Stimulated activated CD8-positive, alpha-beta memory T cell treated with anti-CD3 and anti-CD28 coated beads, Interleukin-7, amount 100 ng/mL, for 24 hours (primary cell): ENCODE results near the gene FAM120A.

Source experiments
- DNase-seq: peaks from one replicate; pipeline ENCODE4 v3.0.0-alpha.2; 2020; ENCODE audit warnings: low read depth

Gene FAM120A

DNA sequence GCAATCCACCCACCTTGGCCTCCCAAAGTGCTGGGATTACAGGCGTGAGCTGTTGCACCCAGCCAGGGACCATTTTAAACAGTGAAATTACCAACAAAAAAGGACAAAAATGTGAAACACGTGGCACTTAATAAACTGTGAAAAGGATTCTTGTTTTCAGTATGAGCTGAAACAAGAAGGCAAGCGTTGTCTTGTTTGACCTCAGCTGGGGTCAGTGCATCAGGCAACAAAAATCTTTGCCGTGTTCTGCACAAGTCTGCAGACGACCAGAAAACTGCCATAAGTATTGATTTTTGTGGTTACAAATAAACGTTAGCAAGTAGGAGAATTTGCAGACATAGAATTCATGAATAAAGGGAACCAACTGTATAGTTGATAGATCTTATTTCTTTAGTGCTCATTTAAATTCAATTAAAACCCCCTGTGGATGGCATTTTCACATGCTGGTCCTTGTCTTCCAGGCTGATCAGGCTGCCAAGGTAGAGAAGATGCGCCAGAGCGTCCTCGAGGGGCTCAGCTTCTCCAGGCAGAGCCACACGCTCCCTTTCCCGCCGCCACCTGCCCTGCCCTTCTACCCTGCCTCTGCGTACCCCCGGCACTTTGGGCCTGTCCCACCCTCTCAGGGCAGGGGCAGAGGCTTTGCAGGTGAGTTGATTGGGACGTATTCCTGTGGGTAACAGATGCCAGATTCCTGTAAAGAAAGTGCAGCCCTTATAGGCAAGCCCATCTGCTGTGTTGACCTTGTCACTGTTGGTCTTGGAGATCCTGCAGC is 106.1 kb downstream of the FAM120A start:
- no peak for DNase-seq

DNA sequence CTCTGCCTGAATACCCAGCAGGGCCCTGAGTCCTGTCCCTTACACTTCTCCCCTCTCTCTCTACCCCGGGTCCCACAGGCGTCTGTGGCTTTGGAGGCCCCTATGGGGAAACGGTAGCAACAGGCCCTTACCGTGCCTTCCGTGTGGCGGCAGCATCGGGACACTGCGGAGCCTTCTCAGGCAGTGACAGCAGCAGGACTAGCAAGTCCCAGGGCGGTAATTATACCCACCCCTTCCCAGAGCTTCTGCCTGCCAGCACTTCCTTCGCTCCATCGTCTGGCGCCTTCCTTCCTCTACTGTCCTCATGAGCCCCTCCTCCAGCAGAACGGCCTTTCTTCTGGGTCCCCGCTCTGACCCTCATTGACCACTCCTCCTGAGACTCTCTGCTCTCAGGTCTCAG is 107.0 kb downstream of the FAM120A start:
- no peak for DNase-seq

GRCh38 chr9:93560991-93561390 is 109.5 kb downstream of the FAM120A start:
- DNase-seq = no peak

GRCh38 chr9:93562157-93562556 is 110.7 kb downstream of the FAM120A start:
- no peak for DNase-seq

- DNase-seq = no peak
Observed at GRCh38 chr9:93565089-93565488, 113.6 kb downstream of the FAM120A start.

DNA sequence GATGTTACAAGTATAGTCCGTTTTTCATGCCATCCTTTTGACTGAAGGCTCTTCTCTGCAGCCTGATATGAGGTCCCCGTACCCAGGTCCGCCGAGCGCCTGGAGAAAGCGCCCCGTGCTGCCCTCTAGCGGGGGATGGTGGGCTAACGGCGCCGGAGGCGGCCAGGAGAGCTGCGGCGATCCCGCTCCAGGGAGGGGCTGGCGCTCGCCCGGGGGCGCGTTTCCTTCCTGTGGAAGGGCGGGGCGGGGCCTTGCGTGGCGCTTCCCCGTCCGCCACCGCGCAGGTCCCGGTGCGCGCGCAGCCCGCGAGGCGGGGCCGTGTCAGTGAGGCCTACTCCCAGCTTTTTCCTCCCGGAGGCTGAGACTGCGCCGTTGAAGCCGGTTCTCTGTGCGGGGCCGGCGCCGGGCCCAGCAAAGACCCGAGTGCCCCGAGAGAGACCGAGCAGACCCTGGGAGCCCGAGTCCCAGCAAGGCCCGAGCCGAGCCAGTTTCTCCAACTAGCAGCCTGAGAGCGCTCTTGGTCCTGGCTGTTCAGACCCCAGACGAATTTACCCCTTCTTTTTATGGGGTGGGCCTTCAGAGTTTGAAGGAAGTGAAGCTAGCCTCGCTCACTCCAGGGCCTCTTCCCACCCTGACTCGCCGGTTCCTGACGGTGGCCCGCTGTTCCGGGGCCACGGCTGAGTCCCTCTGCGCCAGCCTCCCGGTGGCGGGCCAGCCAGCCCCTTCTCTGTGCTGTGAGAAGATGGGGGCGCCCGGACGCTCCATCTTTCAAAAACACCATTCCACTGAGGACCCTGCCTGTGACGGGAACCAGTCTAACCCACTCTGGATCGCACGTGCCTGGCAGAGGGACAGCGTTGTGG is 115.2 kb downstream of the FAM120A start:
- peak; percentile 99 for DNase-seq

DNA sequence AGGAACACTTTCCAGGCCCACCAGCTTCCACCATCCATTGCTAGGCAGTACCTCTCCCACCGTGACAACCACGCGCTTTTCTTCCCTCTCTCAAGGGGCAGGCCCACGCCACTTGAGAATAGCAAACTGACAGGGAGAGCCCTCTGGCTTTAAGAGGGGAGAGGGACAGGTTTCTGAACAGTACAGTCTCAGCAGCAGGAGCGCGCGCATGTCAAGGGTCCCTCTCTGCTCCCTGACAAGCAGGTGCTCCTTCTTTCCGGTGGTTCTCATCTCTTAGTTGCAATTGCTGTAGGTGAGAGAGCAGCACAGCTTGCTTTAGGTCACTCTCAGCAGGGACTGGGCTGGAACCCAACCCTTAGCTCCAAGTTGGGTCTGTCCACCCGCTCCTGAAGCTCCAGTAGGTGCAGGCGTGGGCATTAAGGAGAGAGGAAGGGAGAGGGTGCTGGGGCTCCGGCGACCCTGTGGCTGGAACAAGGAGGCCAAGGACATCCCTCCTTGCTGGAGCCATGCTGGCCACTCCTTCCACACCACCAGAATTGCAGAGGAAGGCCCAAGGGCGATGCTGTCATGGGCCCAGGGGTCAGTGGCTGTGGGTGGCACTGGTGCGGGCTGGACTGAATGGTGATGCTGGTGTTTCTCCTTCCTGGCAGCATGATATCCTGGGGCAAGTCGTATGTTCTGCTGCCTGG is 115.9 kb downstream of the FAM120A start:
- DNase-seq = no peak

GRCh38 chr9:93568169-93568568 is 116.7 kb downstream of the FAM120A start:
- no peak for DNase-seq

- no peak for DNase-seq
Observed at GRCh38 chr9:93569621-93570174, 118.2 kb downstream of the FAM120A start.

DNA sequence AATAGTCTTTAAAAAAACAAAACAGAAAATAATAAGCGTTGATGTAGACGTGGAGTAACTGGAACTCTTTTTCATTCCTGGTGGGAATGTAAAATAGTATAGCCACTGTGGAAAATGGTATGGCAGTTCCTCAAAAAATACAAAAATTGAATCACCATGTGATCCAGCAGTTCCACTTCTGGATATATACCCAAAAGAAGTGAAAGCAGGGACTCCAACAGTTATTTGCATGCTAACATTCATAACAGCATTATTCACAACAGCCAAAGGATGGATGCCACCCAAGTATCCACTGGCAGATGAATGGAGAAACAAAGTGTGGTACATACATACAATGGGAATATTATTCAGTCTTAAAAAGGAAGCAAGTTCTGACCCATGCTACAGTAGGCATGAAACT is 120.7 kb downstream of the FAM120A start:
- no peak for DNase-seq

DNA sequence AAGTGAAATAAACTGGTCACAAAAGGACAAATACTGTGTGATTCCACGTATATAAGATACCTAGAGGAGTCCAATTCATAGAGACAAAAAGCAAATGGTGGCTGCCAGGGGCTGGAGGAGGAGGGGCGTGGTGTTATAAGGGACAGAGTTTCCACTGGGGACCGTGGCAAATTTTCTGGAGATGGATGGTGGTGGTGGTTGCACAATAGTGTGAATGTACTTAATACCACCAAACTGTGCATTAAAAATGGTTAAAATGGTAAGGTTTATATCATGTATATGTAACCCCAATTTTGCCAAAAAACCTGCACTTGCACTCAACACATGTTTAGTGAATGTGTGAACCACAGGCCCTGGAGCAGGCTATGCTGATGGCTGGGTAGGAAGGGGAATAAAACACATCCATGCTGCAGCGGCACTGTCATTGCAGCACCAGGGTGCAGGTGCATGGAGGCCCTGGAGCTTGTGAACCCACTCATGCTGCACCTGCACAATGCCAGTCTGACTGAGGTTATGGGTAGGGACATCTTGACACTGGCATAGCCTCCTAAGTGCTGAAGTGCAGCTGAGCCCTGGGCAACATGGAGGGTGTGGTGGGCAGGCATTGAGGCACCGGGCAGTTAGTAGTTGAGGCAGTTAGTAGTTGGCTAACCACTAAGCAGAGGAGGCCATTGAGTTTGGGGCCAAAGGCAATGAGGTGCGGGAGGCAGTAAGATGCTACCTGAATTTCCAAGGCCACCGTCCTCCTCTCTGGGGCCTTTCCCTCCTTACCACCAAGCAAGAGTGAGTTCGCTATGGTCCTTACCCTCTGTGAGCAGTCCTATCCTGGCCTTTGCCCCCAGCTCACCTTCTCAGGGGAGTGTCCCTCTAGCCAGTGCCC is 121.4 kb downstream of the FAM120A start:
- DNase-seq = no peak

DNA sequence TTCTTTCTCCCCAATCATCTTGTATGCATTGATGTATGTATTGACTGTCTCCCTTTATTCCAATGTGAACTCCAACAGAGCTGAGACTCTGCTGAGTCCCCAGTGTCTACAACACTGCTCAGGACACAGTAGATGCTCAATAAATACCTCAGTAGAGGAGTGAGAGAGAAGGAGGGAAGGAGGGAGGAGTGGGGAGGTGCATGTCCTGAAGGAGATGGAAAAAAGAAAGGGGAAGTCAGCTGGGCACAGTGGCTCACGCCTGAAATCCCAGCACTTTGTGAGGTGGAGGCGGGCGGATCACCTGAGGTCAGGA is 122.0 kb downstream of the FAM120A start:
- DNase-seq = no peak

GRCh38 chr9:93574091-93574899 is 122.8 kb downstream of the FAM120A start:
- DNase-seq = no peak

- DNase-seq = no peak
Observed at GRCh38 chr9:93574900-93575795, 123.7 kb downstream of the FAM120A start.

DNA sequence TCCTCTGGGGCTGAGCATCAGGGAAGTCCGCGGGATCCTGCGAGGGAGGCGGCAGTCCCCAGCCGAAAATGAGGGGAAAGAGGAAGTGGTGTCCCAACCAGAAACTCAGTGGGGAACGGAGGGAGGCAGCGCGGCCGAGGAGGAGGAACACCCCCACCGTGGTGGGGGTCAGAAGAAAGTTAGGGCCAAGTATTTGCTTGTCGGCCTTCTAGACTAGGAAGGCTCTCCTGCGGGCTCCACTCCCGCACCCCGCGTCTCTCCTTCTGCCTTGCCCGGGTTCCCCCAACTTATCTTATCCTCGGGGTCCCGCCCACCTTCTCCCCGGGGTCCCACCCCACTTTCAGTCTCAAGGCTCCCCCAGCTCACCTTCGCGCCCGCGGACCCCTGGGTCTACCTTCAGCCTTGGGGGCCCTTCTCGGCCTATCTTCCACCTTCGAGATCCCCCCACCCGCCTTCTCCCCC is 124.3 kb downstream of the FAM120A start:
- peak; percentile 31 for DNase-seq

- DNase-seq = no peak
Observed at GRCh38 chr9:93576258-93577077, 125.0 kb downstream of the FAM120A start, which contains the start of gene PHF2. Gene PHF2, plus strand, starts transcription at chr9:93576584. Its CDS starts 190 bp downstream, at chr9:93576774.

DNA sequence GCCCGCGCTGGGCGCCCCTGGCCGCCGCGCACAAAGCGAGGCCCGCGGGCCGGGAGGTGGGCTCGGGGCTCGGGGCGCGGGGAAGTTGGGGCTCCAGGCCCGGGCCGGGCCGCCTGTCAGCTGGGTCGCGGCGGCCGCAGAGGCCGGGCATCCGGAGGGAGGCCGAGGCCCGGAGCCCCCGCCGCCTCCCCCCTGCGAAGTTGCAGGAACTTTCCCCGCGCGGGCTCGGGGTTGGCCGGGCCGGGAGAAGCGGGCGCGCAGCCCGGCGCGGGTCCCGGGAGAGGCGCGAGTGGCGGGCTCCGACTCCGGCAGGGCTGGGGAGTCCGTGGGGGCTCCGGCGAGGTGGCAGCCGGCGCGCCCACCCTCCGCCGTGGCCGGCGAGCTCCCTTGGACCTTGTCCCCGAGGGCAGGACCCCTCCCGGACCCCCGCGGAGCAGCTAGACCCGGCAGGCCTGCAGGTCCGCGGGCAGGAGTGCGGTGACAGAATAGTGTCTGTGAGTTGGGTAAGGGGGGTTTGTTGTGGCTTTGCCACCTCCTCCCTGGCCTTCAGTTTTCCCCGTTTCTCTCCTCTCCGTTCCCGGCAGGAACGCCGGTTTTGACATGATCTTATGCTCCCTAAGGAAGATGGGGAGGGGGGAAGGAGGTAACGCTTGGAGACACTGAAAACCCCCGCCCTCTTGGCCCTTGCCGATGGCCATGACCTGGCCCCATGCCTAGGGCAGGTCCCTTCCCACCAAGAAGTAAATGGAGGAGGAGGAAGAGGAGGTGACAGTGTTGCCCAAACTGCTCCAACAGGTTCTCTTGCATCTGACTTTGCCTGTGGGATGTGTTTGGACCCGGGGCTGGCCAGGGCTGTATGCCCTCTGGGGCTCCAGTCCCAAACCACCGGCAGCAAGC is 125.8 kb downstream of the FAM120A start:
- DNase-seq = no peak
